Esophagus muscularis mucosa (tissue), 3 donors: ENCODE data around the gene CLCN6.

ENCODE experiments used
- CTCF ChIP-seq, 3 experiments: fragments of 200-600 bp in 2 of 3; fragments of 450-650 bp in 1 of 3; sonication (generic) in 2 of 3; IDR thresholded peaks; one replicate each; pipeline ENCODE4 v1.5.1; 2017 to 2019; ENCODE audit warnings: antibody characterized with exemption in 3 of 3, mild to moderate bottlenecking in 2 of 3, moderate library complexity in 1 of 3
- EP300 ChIP-seq: sonication (generic); formaldehyde crosslinking; IDR thresholded peaks from one replicate; pipeline ENCODE4 v1.6.1; 2017; ENCODE audit warnings: antibody characterized with exemption

- TF ChIP-seq EP300: no peak
- TF ChIP-seq CTCF (IDR thresholded peaks at IDR 0.05): no peak
Measured at GRCh38 chr1:11878891-11879190, 72.8 kb downstream of the CLCN6 start.
